Skeletal muscle tissue (tissue), 4 donors: Measurements from ENCODE around the gene TEX11. TPM values are rescaled to one million over a fixed set of nuclear protein-coding genes. Genes with fewer than 3 reads are reported as not detected.
A peak's percentile ranks its signal among the peaks of the same experiment; 100 is the strongest.

ENCODE experiments used
- H3K27ac ChIP-seq: one replicate; pipeline ENCODE4 v1.7.0; 2013; ENCODE audit warnings: mild to moderate bottlenecking, low read depth, low read length, inconsistent platforms
- H3K27me3 ChIP-seq, 3 donors: one replicate each; pipeline ENCODE4 v1.7.0; 2013; ENCODE audit warnings: low read length in 3 of 3; ENCODE audit not compliant: control insufficient read depth in 3 of 3, insufficient read depth in 3 of 3
- H3K36me3 ChIP-seq, 3 donors: one replicate each; pipeline ENCODE4 v1.7.0; 2013; ENCODE audit warnings: low read length in 3 of 3; ENCODE audit not compliant: control insufficient read depth in 3 of 3, insufficient read depth in 3 of 3
- H3K4me1 ChIP-seq, 3 donors: one replicate each; pipeline ENCODE4 v1.7.0; 2013; ENCODE audit warnings: low read length in 3 of 3, mild to moderate bottlenecking in 3 of 3; ENCODE audit not compliant: control insufficient read depth in 3 of 3, insufficient read depth in 3 of 3
- H3K4me3 ChIP-seq, 3 donors: one replicate each; pipeline ENCODE4 v1.7.0; 2013; ENCODE audit warnings: low read length in 3 of 3
- H3K9ac ChIP-seq, 3 donors: one replicate each; pipeline ENCODE4 v1.7.0; 2013; ENCODE audit warnings: low read length in 3 of 3, mild to moderate bottlenecking in 3 of 3, moderate library complexity in 2 of 3, low read depth in 1 of 3
- H3K9me3 ChIP-seq, 3 donors: one replicate each; pipeline ENCODE4 v1.7.0; 2013; ENCODE audit warnings: low read length in 3 of 3; ENCODE audit not compliant: control insufficient read depth in 3 of 3
- total RNA-seq: library from RNA; depleted of rRNA; stranded (reverse); fragments of >200 nt; gene quantifications from one replicate; pipeline ENCODE4 v1.2.3, GENCODE V29; 2014
- donor health status: Osteomylitis.

The TEX11 gene
- total RNA-seq, 1 donor from 2014 or later = not detected

DNA sequence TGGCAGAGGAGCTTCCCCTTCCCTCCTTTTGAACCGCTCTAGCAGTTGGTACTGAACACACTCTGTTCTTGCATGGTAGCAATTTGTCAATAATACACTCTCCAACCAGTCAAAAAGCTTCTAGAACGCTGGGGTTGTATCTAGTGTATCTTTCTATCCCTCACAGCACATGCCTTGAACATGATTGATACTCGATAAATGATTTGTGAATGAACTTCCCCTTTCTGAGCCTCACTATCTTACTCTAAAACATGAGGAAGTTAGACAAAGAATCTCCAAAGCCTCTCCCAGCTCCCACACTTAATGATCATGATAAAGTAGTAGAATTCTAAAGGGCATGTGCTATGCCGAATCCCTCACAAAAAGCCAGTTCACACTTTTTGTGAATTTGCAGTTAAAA is 399.4 kb downstream of the TEX11 start:
- H3K36me3 ChIP-seq = no peaks in the 10 kb centered on the region
- no peaks in the 10 kb centered on the region for H3K27me3 ChIP-seq
- no peak overlapping the region for H3K9ac ChIP-seq
- H3K9me3 ChIP-seq = no peaks in the 10 kb centered on the region
- H3K4me3 ChIP-seq = no peak overlapping the region
- H3K27ac ChIP-seq = no peak overlapping the region
- H3K4me1 ChIP-seq = no peaks in the 10 kb centered on the region

DNA sequence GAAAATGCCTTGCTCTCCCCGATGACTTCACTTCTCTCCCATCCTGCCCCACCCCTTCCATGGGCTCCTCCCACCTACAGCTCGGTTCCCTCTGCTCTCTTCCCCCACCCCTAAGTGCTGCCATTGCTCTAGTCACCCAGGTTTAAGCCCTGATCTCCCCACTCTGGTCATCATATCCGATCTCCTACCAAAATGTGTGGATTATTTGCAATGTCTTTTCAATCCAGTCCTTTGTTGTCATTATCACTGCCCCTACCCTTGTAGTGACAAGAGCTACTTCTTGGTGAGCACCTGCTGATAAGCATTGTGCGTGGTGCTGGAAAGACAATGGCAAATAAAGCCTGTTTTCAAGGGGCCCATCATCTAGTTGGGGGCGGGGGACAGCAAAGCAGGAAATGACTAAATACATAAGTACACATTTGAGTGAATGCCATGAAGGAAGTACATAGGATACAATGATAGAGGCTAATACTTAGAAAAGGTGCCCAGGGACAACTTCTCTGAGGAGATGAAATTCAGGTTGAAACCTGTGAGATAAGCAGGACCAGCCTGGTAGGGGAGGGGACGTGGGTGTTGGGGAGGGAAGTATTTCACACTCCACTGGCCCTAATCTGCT is 400.1 kb downstream of the TEX11 start:
- no peaks in the 10 kb centered on the region for H3K4me1 ChIP-seq
- H3K27me3 ChIP-seq = no peaks in the 10 kb centered on the region
- H3K9me3 ChIP-seq = no peaks in the 10 kb centered on the region
- H3K27ac ChIP-seq = no peak overlapping the region
- no peak overlapping the region for H3K9ac ChIP-seq
- H3K36me3 ChIP-seq = no peaks in the 10 kb centered on the region
- no peak overlapping the region for H3K4me3 ChIP-seq

DNA sequence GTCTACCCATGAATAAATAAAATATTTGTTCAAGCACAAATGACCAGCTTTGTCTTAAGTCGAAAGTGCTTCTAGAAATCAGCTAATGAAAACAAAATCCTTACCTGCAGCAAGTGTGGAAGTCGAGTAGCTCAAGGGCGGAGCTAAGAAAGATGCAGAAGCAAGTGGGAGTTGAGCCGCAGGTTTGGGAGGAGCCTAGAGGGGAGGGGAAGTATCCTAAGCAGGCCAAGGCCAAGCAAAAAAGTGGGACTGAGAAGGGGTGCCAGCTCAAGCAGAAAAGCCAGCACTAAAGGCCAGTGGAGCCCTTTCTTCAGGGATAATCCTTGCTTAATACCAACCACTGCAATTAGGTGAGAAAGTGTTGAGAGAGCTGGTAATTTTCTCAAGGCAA is 403.1 kb downstream of the TEX11 start:
- Histone ChIP-seq H3K27me3 (no peaks in the 10 kb centered on the region), H3K36me3 (peaks cover 0 to 2% (median 2%) of the 10 kb centered on the region in 3 donors), H3K4me1 (no peaks in the 10 kb centered on the region), H3K4me3 (no peak overlapping the region), H3K9me3 (no peaks in the 10 kb centered on the region), H3K9ac (no peak overlapping the region), H3K27ac (no peak overlapping the region)

DNA sequence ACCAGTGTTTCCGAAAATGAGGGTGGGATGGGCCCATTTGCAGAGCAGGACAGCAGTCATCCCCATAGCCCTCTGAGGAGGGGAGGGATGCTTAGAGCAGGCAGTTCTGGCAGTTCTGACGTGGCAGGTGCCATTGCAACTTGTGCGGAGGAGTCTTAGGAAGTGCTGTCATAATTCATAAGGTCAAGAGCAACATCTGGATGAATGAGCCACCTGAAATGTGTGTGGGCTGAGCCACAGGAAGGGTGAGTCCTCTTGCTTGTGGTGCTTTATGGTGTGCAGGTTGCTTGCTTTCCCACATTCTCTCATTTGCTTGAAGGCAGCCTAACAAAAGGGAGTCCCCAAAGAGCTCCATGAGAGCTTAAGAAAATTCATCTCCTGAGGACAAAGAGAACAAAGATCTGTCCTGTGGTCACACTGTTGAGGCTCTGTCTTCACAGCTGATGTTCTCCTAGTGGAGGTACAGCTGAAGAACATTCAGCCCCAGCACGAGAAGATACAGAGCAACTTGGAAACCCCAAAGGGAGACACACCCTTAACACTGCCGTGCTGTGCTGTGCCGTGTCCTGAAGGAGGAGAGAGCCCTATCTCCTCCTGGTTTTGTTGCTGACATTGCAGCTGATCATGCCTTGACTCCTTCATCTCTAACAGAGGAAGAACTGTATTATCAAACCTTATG is 403.6 kb downstream of the TEX11 start:
- Histone ChIP-seq H3K9ac (no peak overlapping the region), H3K27me3 (no peaks in the 10 kb centered on the region), H3K36me3 (peaks cover 1 to 4% (median 4%) of the 10 kb centered on the region in 3 donors), H3K27ac (no peak overlapping the region), H3K4me3 (no peak overlapping the region), H3K9me3 (no peaks in the 10 kb centered on the region), H3K4me1 (no peaks in the 10 kb centered on the region)

DNA sequence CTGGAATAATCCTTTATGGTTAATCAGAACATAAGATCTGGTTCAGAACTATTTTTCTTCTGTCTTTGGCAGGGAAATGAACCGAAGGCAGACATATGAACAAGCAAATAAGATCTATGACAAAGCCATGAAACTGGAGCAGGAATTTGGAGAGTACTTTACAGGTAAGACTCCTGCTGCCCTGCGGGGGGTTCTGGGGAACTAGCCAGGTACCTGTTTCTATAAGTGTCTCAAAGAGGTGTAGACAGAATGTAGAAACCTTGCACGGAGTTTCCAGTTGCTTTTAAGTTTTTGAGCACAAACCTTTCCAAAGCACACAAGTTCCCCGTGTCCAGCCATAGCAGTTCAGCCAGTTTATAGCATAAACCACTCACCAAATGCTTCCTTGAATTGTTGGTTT is 407.7 kb downstream of the TEX11 start:
- H3K4me3 ChIP-seq = no peak overlapping the region
- H3K36me3 ChIP-seq = peaks cover 5 to 17% (median 12%) of the 10 kb centered on the region in 3 donors
- H3K27ac ChIP-seq = no peak overlapping the region
- H3K27me3 ChIP-seq = no peaks in the 10 kb centered on the region
- peaks cover 0 to 18% (median 13%) of the 10 kb centered on the region in 3 donors for H3K4me1 ChIP-seq
- H3K9me3 ChIP-seq = no peaks in the 10 kb centered on the region
- no peak overlapping the region for H3K9ac ChIP-seq

DNA sequence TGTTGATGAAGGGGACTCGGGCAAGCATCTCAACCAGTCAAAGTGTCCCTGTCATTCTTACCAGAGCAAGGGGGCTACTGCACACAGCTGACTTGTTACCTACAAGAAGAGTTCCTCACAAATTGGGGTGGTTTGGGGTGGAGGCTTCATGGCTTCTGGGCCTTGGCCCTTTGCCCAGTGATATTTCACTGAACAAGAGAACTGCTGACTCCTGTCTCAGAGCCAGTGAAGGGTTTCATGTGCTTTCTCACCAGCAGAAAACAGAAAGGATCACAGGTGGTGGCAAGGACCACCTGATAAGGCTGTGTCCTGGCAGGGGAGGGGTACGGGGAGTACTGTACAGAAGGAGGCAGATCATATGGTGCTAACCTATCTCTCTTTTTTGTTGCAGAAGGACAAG is 410.4 kb downstream of the TEX11 start:
- peaks cover 0 to 18% (median 13%) of the 10 kb centered on the region in 3 donors for H3K4me1 ChIP-seq
- peaks cover 0 to 4% (median 0%) of the 10 kb centered on the region in 3 donors for H3K27me3 ChIP-seq
- peaks cover 9 to 27% (median 17%) of the 10 kb centered on the region in 3 donors for H3K36me3 ChIP-seq
- no peak overlapping the region for H3K9ac ChIP-seq
- no peak overlapping the region for H3K4me3 ChIP-seq
- no peaks in the 10 kb centered on the region for H3K9me3 ChIP-seq
- H3K27ac ChIP-seq = no peak overlapping the region

DNA sequence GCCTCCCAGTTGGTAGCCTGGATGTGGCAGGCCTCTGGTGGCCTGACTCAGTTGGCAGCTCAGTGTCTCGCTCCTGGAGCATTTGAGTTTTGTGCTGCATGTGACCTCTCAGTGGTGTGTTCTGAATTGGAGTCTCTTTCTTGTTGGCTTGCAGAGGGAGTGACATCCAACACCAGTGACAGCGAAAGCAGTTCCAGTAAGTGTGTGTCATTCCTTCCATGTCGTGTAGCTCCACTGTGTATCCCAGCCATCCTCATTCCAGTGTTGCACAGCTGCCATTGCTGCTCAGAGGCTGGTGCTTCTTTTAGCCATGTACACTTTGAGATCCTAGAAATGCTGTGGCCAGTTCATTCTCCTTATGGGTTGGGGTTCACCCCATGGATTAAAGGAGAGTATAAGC is 411.5 kb downstream of the TEX11 start:
- Histone ChIP-seq H3K9me3 (no peaks in the 10 kb centered on the region), H3K9ac (no peak overlapping the region), H3K27me3 (peaks cover 0 to 4% (median 0%) of the 10 kb centered on the region in 3 donors), H3K4me3 (no peak overlapping the region), H3K4me1 (peaks cover 0 to 18% (median 13%) of the 10 kb centered on the region in 3 donors), H3K36me3 (peaks cover 7 to 27% (median 17%) of the 10 kb centered on the region in 3 donors), H3K27ac (peak overlapping the region; percentile 71)

DNA sequence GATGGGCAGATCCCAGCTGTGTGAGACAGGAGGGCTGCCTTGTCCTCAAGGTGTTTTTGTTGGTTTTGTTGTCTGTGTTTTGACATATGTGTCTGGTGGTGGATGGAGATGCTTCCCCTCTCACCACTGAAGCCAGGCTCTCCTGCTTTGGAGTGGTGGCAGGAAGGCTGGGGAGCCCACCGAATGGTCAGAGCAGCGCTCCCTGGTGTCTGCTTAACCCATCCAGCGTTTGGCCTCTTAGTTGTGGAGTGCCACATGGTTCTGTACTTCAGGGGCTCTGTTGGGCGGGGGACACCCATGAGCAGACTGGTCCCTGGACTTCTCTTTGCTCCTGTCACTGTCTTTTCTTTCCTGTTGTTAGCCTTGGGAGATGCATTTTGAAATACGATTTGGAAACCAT is 412.0 kb downstream of the TEX11 start:
- no peaks in the 10 kb centered on the region for H3K9me3 ChIP-seq
- H3K27ac ChIP-seq = peak overlapping the region; percentile 71
- peaks cover 7 to 27% (median 17%) of the 10 kb centered on the region in 3 donors for H3K36me3 ChIP-seq

DNA sequence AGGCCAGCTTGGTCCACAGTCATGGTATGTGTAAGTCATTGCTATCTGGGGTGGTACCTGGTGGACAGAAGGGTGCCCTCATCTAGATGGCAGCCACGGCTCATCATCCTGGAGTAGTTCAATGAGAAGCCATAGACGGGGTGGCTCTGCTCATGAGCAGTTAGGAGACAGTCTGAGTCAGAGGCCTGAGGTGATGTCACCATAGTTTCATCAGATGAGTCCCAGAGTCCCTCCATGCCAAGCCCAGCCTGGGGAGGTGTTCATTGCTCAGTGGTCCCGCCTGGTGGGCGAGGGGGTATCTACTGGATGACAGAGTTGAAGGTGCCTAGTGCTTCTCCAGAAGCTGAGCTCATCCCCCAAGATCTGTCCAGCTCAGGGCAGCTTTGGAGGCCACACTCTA is 414.1 kb downstream of the TEX11 start:
- H3K27ac ChIP-seq = no peak overlapping the region
- H3K36me3 ChIP-seq = peaks cover 4 to 19% (median 14%) of the 10 kb centered on the region in 3 donors
- H3K4me3 ChIP-seq = no peak overlapping the region
- no peaks in the 10 kb centered on the region for H3K9me3 ChIP-seq
- peaks cover 0 to 4% (median 0%) of the 10 kb centered on the region in 3 donors for H3K27me3 ChIP-seq
- peaks cover 0 to 18% (median 13%) of the 10 kb centered on the region in 3 donors for H3K4me1 ChIP-seq
- no peak overlapping the region for H3K9ac ChIP-seq

More for the DNA sequence above, 412.0 kb downstream of the TEX11 start:
- Histone ChIP-seq H3K9ac (no peak overlapping the region), H3K27me3 (peaks cover 0 to 4% (median 0%) of the 10 kb centered on the region in 3 donors), H3K4me1 (peaks cover 0 to 18% (median 13%) of the 10 kb centered on the region in 3 donors), H3K4me3 (no peak overlapping the region)

DNA sequence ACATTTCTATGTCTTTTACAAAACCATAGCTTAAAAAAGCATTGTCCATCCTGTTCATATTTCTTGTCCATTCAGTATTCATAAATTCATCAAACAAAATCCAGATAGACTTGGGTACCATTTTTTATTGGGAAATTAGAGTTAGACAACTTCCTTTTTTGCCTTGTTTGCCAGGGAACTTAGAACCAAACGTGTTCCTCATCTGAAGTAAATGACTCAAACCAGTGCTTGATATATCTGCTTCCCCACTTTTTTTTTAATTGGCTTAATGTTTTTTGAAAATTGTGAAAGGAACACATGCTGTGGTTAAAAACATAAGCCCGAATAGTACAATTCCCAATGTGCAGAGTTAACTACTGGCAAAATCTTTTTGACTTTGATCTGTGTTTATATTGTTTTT is 419.7 kb downstream of the TEX11 start:
- Histone ChIP-seq H3K4me3 (no peak overlapping the region), H3K36me3 (peaks cover 0 to 6% (median 2%) of the 10 kb centered on the region in 3 donors), H3K4me1 (no peaks in the 10 kb centered on the region), H3K9me3 (no peaks in the 10 kb centered on the region), H3K27me3 (no peaks in the 10 kb centered on the region), H3K27ac (no peak overlapping the region), H3K9ac (no peak overlapping the region)
